Psoas muscle (tissue), 8 donors: Measurements from ENCODE around the gene GPLD1. TPM values are rescaled to one million over a fixed set of nuclear protein-coding genes. Genes with fewer than 3 reads are reported as not detected.

ENCODE experiments used
- ATAC-seq, 4 donors: fragments of 200-7000 bp; cut with Tn5 transposase; one replicate each; pipeline ENCODE4 v1.9.1; 2020; ENCODE audit warnings: moderate library complexity in 3 of 4, mild to moderate bottlenecking in 2 of 4
- DNase-seq, 2 donors: peaks; one replicate each; pipeline ENCODE4 v3.0.0-alpha.2; 2020
- H3K27ac ChIP-seq: fragments of 200-600 bp; one replicate; pipeline ENCODE4 v1.8.0; 2022
- H3K27me3 ChIP-seq, 3 donors: fragments of 200-600 bp in 1 of 3; one replicate each; pipeline versions ENCODE4 v1.6.1 to v1.8.0; 2013 to 2022; ENCODE audit warnings: low read length in 2 of 3, mild to moderate bottlenecking in 2 of 3, moderate library complexity in 1 of 3; ENCODE audit not compliant: insufficient read depth in 3 of 3
- H3K36me3 ChIP-seq, 2 donors: fragments of 200-600 bp in 1 of 2; one replicate each; pipeline versions ENCODE4 v1.6.1 to v1.8.0; 2013 to 2022; ENCODE audit warnings: low read depth in 1 of 2, mild to moderate bottlenecking in 1 of 2, moderate library complexity in 1 of 2; ENCODE audit not compliant: insufficient read depth in 1 of 2
- H3K4me1 ChIP-seq: fragments of 200-600 bp; one replicate; pipeline ENCODE4 v1.8.0; 2022
- H3K4me3 ChIP-seq: fragments of 200-600 bp; one replicate; pipeline ENCODE4 v1.8.0; 2022; ENCODE audit warnings: mild to moderate bottlenecking
- H3K9me3 ChIP-seq: fragments of 200-600 bp; one replicate; pipeline ENCODE4 v1.8.0; 2022
- CTCF ChIP-seq: fragments of 200-600 bp; IDR thresholded peaks from one replicate; pipeline ENCODE4 v1.8.0; 2022; ENCODE audit warnings: antibody characterized with exemption
- WGBS, 3 donors: extraction: QIAGEN DNeasy Blood & Tissue Kit; methylation state at CpG; one replicate each; pipeline versions ENCODE4 v1.1.6 to v1.1.7; 2013; 5-methylcytosine and 5-hydroxymethylcytosine counted together
- intact Hi-C, 2 donors: fragments of 100-400 bp; cut with DNase I; formaldehyde crosslinking; loops; one replicate each; pipeline versions ENCODE4 v1.11.0 to v1.14.2; 2022
- polyA plus RNA-seq, 3 donors: library from polyadenylated mRNA; stranded (reverse); fragments of 200-250 nt; gene quantifications; one replicate each; pipeline ENCODE4 v1.2.3, GENCODE V29; 2013
- total RNA-seq, 4 donors: library from RNA; stranded (reverse); fragmentation: NEBNext Ultra II Directional in 2 of 4; extraction: Animal tissue kit (Norgen Biotek cat#: 25700) in 2 of 4; gene quantifications; one replicate each; pipeline versions ENCODE4 v1.2.1 to v1.2.4, GENCODE V29; 2021 to 2023
- donor health status: healthy with polysubstance abuse.
- donor health status: DM: no; HTN: no; CAD: no; lungs with moderate emphysema.
- donor health status: Bipolar disorder and iron deficiency.
- donor health status: healthy.
- donor health status: DM: yes; HTN: yes; CAD: no.
- donor health status: DM: no; HTN: no; CAD: no.
- donor health status: DM: no; HTN: no; CAD: no.
- donor health status: DM: yes; HTN: yes; CAD: no.

The GPLD1 gene
- total and polyA plus RNA-seq, 7 donors = 0.25 to 1.1 (median 0.38) TPM

GRCh38 chr6:24460966-24461365, 28.4 kb downstream of the GPLD1 start:
- intact Hi-C loops = no loop called here
- H3K9me3 ChIP-seq = no peaks in the 10 kb centered on the region
- no peak for ATAC-seq
- H3K4me1 ChIP-seq = no peaks in the 10 kb centered on the region
- no peak overlapping the region for H3K4me3 ChIP-seq
- no peak for DNase-seq
- no peaks in the 10 kb centered on the region for H3K36me3 ChIP-seq
- H3K27ac ChIP-seq = no peak overlapping the region
- H3K27me3 ChIP-seq = no peaks in the 10 kb centered on the region
- WGBS, 3 donors = 90 to 91% (median 91%) methylated on average over 4 of the region's 4 CpGs
- TF ChIP-seq CTCF = no peak

- TF ChIP-seq CTCF = no peak
- Histone ChIP-seq H3K9me3 (no peaks in the 10 kb centered on the region), H3K27me3 (no peaks in the 10 kb centered on the region), H3K4me3 (no peak overlapping the region), H3K27ac (no peak overlapping the region), H3K36me3 (peaks cover 0 to 2% of the 10 kb centered on the region in 2 donors), H3K4me1 (no peaks in the 10 kb centered on the region)
- ATAC-seq = peak in 3 of 4 donors; percentile 41 to 61 (median 48)
- intact Hi-C loops = no loop called here
- WGBS, 3 donors = 68 to 98% (median 73%) methylated on average over 2 of the region's 2 CpGs
- DNase-seq = no peak
These were observed 30.4 kb downstream of the GPLD1 start for GRCh38 chr6:24458941-24459340.

DNA sequence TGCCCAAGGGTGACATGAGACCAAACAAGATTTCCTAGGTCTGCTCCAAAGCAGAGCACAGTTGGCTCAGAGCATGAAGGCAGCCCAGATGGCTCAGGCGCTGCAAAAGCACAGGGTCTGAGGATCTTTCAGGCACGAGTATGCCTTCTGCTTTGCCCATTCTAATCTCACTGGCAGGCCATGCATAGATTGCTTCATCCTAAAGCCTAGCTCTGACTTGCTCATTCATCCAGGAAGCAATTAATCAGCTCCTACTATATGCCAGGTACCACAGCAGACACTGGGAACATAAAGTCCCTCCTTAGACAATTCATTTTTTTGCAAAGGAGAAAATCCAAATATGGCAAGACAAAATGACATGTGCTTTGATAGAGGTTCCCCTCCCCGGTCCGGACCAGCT, 31.2 kb downstream of the GPLD1 start:
- no peaks in the 10 kb centered on the region for H3K4me1 ChIP-seq
- no peak overlapping the region for H3K4me3 ChIP-seq
- no peaks in the 10 kb centered on the region for H3K9me3 ChIP-seq
- H3K27ac ChIP-seq = no peak overlapping the region
- WGBS, 3 donors = 37 to 61% (median 46%) methylated on average over 4 of the region's 4 CpGs
- DNase-seq (no peak), ATAC-seq (peak in 3 of 4 donors; percentile 36 to 43 (median 38))
- H3K27me3 ChIP-seq = no peaks in the 10 kb centered on the region
- H3K36me3 ChIP-seq = peaks cover 0 to 5% of the 10 kb centered on the region in 2 donors
- intact Hi-C loops = no loop called here
- no peak for TF ChIP-seq CTCF

DNA sequence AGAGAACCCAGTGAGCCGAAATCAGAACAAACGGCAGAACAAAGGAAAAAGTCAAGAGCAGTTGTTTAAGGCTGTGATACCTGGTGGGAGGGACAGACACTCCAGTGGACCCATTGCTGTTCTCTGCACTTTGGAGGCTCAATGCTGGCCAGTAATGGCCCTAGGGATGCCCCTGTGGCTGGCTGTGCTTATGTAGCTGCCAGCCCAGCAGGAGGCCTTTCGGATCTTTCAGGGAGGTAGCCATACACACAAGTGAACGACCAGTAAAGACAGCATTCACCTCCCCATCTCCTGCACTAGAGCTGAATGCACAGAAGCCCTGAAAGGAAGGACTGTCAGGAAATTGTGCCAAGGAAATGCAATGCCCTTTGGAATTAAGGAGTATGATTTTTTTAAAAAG, 34.3 kb downstream of the GPLD1 start:
- no peaks in the 10 kb centered on the region for H3K27me3 ChIP-seq
- TF ChIP-seq CTCF = no peak
- no peak overlapping the region for H3K27ac ChIP-seq
- H3K4me1 ChIP-seq = no peaks in the 10 kb centered on the region
- no peak overlapping the region for H3K4me3 ChIP-seq
- H3K9me3 ChIP-seq = no peaks in the 10 kb centered on the region
- intact Hi-C loops = no loop called here
- 87 to 89% (median 89%) methylated on average over 4 of the region's 4 CpGs for WGBS, 3 donors
- no peak for ATAC-seq
- peaks cover 0 to 5% of the 10 kb centered on the region in 2 donors for H3K36me3 ChIP-seq
- DNase-seq = no peak

DNA sequence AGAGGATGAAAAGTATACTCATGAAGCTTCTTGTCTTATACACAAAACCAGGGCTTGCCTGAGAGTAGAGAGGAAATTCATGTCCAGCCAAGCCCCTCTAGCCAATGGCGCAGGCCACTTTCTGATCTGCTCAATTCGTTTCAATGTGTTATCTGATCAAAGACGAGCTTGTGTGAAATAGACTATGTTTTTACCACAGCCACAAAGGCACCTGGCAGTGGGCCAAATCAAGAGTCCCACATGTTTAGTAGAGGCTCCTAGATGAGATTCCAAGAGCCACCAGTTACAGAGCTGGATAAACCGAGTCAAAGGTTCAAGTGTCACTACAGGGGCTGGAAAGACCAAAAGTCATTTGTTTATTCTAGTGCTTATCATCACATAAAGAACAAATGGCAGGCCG, 34.9 kb downstream of the GPLD1 start:
- Histone ChIP-seq H3K27ac (no peak overlapping the region), H3K36me3 (peaks cover 0 to 5% of the 10 kb centered on the region in 2 donors), H3K27me3 (no peaks in the 10 kb centered on the region), H3K9me3 (no peaks in the 10 kb centered on the region), H3K4me1 (no peaks in the 10 kb centered on the region), H3K4me3 (no peak overlapping the region)
- intact Hi-C loops = no loop called here
- DNase-seq = no peak
- WGBS, 3 donors = 91 to 96% (median 93%) methylated on average over 5 of the region's 5 CpGs
- no peak for ATAC-seq
- no peak for TF ChIP-seq CTCF
